Choroid plexus epithelial cell (primary cell): Measurements from ENCODE around the gene LDHD.

Source experiments
- DNase-seq: peaks from one replicate; pipeline ENCODE4 v3.0.0-alpha.2; 2010; ENCODE audit warnings: low read depth
- H3K4me3 ChIP-seq: 2 replicates; pipeline ENCODE4 v1.5.1; 2011; ENCODE audit warnings: low read depth, mild to moderate bottlenecking, control low read depth, low read length, moderate library complexity
- CTCF ChIP-seq: conservative IDR thresholded peaks from 2 replicates; pipeline ENCODE4 v1.5.1; 2011; ENCODE audit warnings: low read depth, mild to moderate bottlenecking, control low read depth, inconsistent platforms, low read length, moderate library complexity

LDHD gene

GRCh38 chr16:75114946-75115825 is 1.4 kb downstream of the LDHD start:
- TF ChIP-seq CTCF = no peak
- no peak for DNase-seq
- H3K4me3 ChIP-seq = no peak overlapping the region

GRCh38 chr16:75114179-75114945 is 2.2 kb downstream of the LDHD start:
- no peak for TF ChIP-seq CTCF
- no peak overlapping the region for H3K4me3 ChIP-seq
- no peak for DNase-seq

GRCh38 chr16:75113541-75114121 is 2.9 kb downstream of the LDHD start:
- TF ChIP-seq CTCF = no peak
- no peak for DNase-seq
- H3K4me3 ChIP-seq = no peak overlapping the region

- no peak for TF ChIP-seq CTCF
- no peak overlapping the region for H3K4me3 ChIP-seq
- no peak for DNase-seq
These were observed 3.7 kb downstream of the LDHD start for GRCh38 chr16:75112734-75113491.

GRCh38 chr16:75111961-75112733 is 4.4 kb downstream of the LDHD start:
- no peak for DNase-seq
- no peak for TF ChIP-seq CTCF
- H3K4me3 ChIP-seq = no peak overlapping the region

GRCh38 chr16:75111514-75111940 is 5.1 kb downstream of the LDHD start:
- no peak for TF ChIP-seq CTCF
- no peak overlapping the region for H3K4me3 ChIP-seq
- no peak for DNase-seq
